ENCODE data around the gene IQSEC2. TPM values are rescaled to one million over a fixed set of nuclear protein-coding genes. Genes with fewer than 3 reads are reported as not detected.

The IQSEC2 gene
- total and polyA plus RNA-seq, 4 experiments from 2014 or later = 0.12 to 1.5 (median 0.91) TPM

- no peaks in the 10 kb centered on the region for H3K4me1 ChIP-seq (ENCODE audit: insufficient read depth, low read length)
- Mint-ChIP-seq H3K36me3 (no peaks in the 10 kb centered on the region), H3K9me3 (no peaks in the 10 kb centered on the region), H3K27me3 (no peaks in the 10 kb centered on the region), H3K27ac (no peak overlapping the region), H3K4me3 (no peak overlapping the region), H3K4me1 (no peaks in the 10 kb centered on the region)
- DNase-seq = no peak
- H3K4me3 ChIP-seq (ENCODE audit: low read length in 2 of 2) = no peak overlapping the region
- no peaks in the 10 kb centered on the region for H3K27me3 ChIP-seq (ENCODE audit: insufficient read depth, low read length)
- ChIA-PET POLR2A (ENCODE audit: partially characterized antibody) (no interaction called here), CTCF (ENCODE audit: partially characterized antibody) (no interaction called here)
- no peaks in the 10 kb centered on the region for H3K9me3 ChIP-seq (ENCODE audit: control insufficient read depth in 1 of 2, low read length in 2 of 2)
- H3K36me3 ChIP-seq (ENCODE audit: insufficient read depth, low read length) = no peaks in the 10 kb centered on the region
- no peak overlapping the region for H3K27ac ChIP-seq (ENCODE audit: low read depth, low read length)
- intact Hi-C loops (cut with micrococcal nuclease) = no loop called here
These were observed 39.1 kb downstream of the IQSEC2 start for GRCh38 chrX:53242310-53242709.

- Histone ChIP-seq H3K4me1 (ENCODE audit: insufficient read depth, low read length) (no peaks in the 10 kb centered on the region), H3K4me3 (ENCODE audit: low read length in 2 of 2) (no peak overlapping the region), H3K36me3 (ENCODE audit: insufficient read depth, low read length) (no peaks in the 10 kb centered on the region), H3K9me3 (ENCODE audit: control insufficient read depth in 1 of 2, low read length in 2 of 2) (no peaks in the 10 kb centered on the region), H3K27ac (ENCODE audit: low read depth, low read length) (no peak overlapping the region), H3K27me3 (ENCODE audit: insufficient read depth, low read length) (no peaks in the 10 kb centered on the region)
- intact Hi-C loops (cut with micrococcal nuclease) = no loop called here
- Mint-ChIP-seq H3K4me3 (no peak overlapping the region), H3K36me3 (no peaks in the 10 kb centered on the region), H3K27me3 (no peaks in the 10 kb centered on the region), H3K4me1 (no peaks in the 10 kb centered on the region), H3K27ac (no peak overlapping the region), H3K9me3 (no peaks in the 10 kb centered on the region)
- ChIA-PET CTCF (ENCODE audit: partially characterized antibody) (no interaction called here), POLR2A (ENCODE audit: partially characterized antibody) (no interaction called here)
- no peak for DNase-seq
These were observed 39.8 kb downstream of the IQSEC2 start for GRCh38 chrX:53241558-53241957.

DNA sequence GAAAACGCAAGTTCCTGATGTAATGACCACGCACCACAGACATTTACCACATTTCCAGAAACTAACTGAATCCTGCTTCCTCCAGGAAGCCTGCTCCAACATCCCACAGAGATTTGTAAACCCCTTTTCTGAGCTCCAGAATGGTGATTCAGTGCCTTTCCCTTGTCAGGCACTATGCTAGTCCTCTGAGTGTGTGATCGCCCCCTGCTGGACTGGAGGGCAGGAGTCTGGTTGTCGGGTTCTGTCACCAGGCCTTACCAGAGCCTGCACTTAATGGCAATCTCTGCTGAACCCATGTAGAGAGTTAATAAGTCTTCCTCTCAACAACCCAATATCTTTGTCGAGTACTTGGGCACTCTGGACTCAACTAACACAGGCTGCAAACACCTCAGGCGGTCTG is 41.9 kb downstream of the IQSEC2 start:
- ChIA-PET CTCF (ENCODE audit: partially characterized antibody) (no interaction called here), POLR2A (ENCODE audit: partially characterized antibody) (interaction anchor here (1.1 kb wide), 1 partner anchor 14 kb away, joined by 3 read pairs; the partner anchor contains the start of gene KDM5C)
- Histone ChIP-seq H3K27ac (ENCODE audit: low read depth, low read length) (no peak overlapping the region), H3K9me3 (ENCODE audit: control insufficient read depth in 1 of 2, low read length in 2 of 2) (no peaks in the 10 kb centered on the region), H3K4me3 (ENCODE audit: low read length in 2 of 2) (no peak overlapping the region), H3K27me3 (ENCODE audit: insufficient read depth, low read length) (no peaks in the 10 kb centered on the region), H3K4me1 (ENCODE audit: insufficient read depth, low read length) (no peaks in the 10 kb centered on the region), H3K36me3 (ENCODE audit: insufficient read depth, low read length) (no peaks in the 10 kb centered on the region)
- no peaks in the 10 kb centered on the region for H3K27me3 Mint-ChIP-seq
- intact Hi-C loops (cut with micrococcal nuclease) = no loop called here
- H3K9me3 Mint-ChIP-seq = no peaks in the 10 kb centered on the region
- H3K27ac Mint-ChIP-seq = no peak overlapping the region
- no peaks in the 10 kb centered on the region for H3K36me3 Mint-ChIP-seq
- DNase-seq = peak in 1 of 5 donors; percentile 11
- H3K4me1 Mint-ChIP-seq = no peaks in the 10 kb centered on the region
- no peak overlapping the region for H3K4me3 Mint-ChIP-seq

- Histone ChIP-seq H3K4me1 (ENCODE audit: insufficient read depth, low read length) (no peaks in the 10 kb centered on the region), H3K27ac (ENCODE audit: low read depth, low read length) (no peak overlapping the region), H3K9me3 (ENCODE audit: control insufficient read depth in 1 of 2, low read length in 2 of 2) (no peaks in the 10 kb centered on the region), H3K27me3 (ENCODE audit: insufficient read depth, low read length) (no peaks in the 10 kb centered on the region), H3K36me3 (ENCODE audit: insufficient read depth, low read length) (no peaks in the 10 kb centered on the region), H3K4me3 (ENCODE audit: low read length in 2 of 2) (no peak overlapping the region)
- intact Hi-C loops (cut with micrococcal nuclease) = no loop called here
- CTCF ChIA-PET (ENCODE audit: partially characterized antibody) = no interaction called here
- POLR2A ChIA-PET (ENCODE audit: partially characterized antibody) = interaction anchor here (0.6 kb wide), 1 partner anchor 723 kb away, joined by 3 read pairs; no protein-coding TSS in a partner anchor
- no peak overlapping the region for H3K4me3 Mint-ChIP-seq
- H3K36me3 Mint-ChIP-seq = no peaks in the 10 kb centered on the region
- H3K27ac Mint-ChIP-seq = no peak overlapping the region
- no peak for DNase-seq
- no peaks in the 10 kb centered on the region for H3K27me3 Mint-ChIP-seq
- no peaks in the 10 kb centered on the region for H3K4me1 Mint-ChIP-seq
- H3K9me3 Mint-ChIP-seq = no peaks in the 10 kb centered on the region
These were observed 44.3 kb downstream of the IQSEC2 start for GRCh38 chrX:53237056-53237455.

GRCh38 chrX:53236025-53236679 is 45.2 kb downstream of the IQSEC2 start:
- Mint-ChIP-seq H3K27me3 (no peaks in the 10 kb centered on the region), H3K36me3 (no peaks in the 10 kb centered on the region), H3K4me3 (no peak overlapping the region), H3K9me3 (no peaks in the 10 kb centered on the region), H3K4me1 (no peaks in the 10 kb centered on the region), H3K27ac (no peak overlapping the region)
- intact Hi-C loops (cut with micrococcal nuclease) = no loop called here
- no peaks in the 10 kb centered on the region for H3K36me3 ChIP-seq (ENCODE audit: insufficient read depth, low read length)
- no peak overlapping the region for H3K27ac ChIP-seq (ENCODE audit: low read depth, low read length)
- H3K4me3 ChIP-seq (ENCODE audit: low read length in 2 of 2) = no peak overlapping the region
- no peaks in the 10 kb centered on the region for H3K9me3 ChIP-seq (ENCODE audit: control insufficient read depth in 1 of 2, low read length in 2 of 2)
- H3K27me3 ChIP-seq (ENCODE audit: insufficient read depth, low read length) = no peaks in the 10 kb centered on the region
- no peaks in the 10 kb centered on the region for H3K4me1 ChIP-seq (ENCODE audit: insufficient read depth, low read length)
- ChIA-PET CTCF (ENCODE audit: partially characterized antibody) (no interaction called here), POLR2A (ENCODE audit: partially characterized antibody) (interaction anchor here (0.6 kb wide), 1 partner anchor 724 kb away, joined by 3 read pairs; no protein-coding TSS in a partner anchor)
- no peak for DNase-seq

GRCh38 chrX:53235566-53235965 is 45.8 kb downstream of the IQSEC2 start:
- intact Hi-C loops (cut with micrococcal nuclease) = no loop called here
- Mint-ChIP-seq H3K27ac (no peak overlapping the region), H3K27me3 (no peaks in the 10 kb centered on the region), H3K4me1 (no peaks in the 10 kb centered on the region), H3K36me3 (no peaks in the 10 kb centered on the region), H3K9me3 (no peaks in the 10 kb centered on the region), H3K4me3 (no peak overlapping the region)
- Histone ChIP-seq H3K4me1 (ENCODE audit: insufficient read depth, low read length) (no peaks in the 10 kb centered on the region), H3K27ac (ENCODE audit: low read depth, low read length) (no peak overlapping the region), H3K4me3 (ENCODE audit: low read length in 2 of 2) (no peak overlapping the region), H3K36me3 (ENCODE audit: insufficient read depth, low read length) (no peaks in the 10 kb centered on the region), H3K27me3 (ENCODE audit: insufficient read depth, low read length) (no peaks in the 10 kb centered on the region), H3K9me3 (ENCODE audit: control insufficient read depth in 1 of 2, low read length in 2 of 2) (no peaks in the 10 kb centered on the region)
- no peak for DNase-seq
- ChIA-PET CTCF (ENCODE audit: partially characterized antibody) (no interaction called here), POLR2A (ENCODE audit: partially characterized antibody) (no interaction called here)

DNA sequence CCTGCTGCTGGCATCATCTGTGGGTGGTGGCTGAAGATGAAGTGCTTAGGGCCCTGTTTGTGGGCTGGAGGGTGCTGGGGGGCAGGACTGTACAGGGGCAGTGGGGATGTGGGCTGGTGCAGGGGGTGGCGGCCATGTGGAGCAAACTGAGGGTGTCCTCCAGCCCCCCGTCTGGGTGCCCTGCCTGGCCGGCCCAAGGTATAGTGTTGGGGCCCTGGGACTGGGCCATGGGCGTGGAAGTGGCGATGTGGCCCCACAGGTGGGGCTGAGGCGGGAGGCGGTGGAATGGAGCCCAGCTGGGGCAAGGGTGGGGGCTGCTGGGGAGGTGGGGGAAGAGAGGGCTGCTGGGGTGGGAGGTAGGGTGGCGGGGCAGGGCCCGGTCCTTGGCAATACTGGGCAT is 46.9 kb downstream of the IQSEC2 start:
- ChIA-PET POLR2A (ENCODE audit: partially characterized antibody) (no interaction called here), CTCF (ENCODE audit: partially characterized antibody) (no interaction called here)
- no peak overlapping the region for H3K4me3 ChIP-seq (ENCODE audit: low read length in 2 of 2)
- H3K27ac Mint-ChIP-seq = no peak overlapping the region
- no peaks in the 10 kb centered on the region for H3K36me3 Mint-ChIP-seq
- H3K4me1 ChIP-seq (ENCODE audit: insufficient read depth, low read length) = no peaks in the 10 kb centered on the region
- no peaks in the 10 kb centered on the region for H3K36me3 ChIP-seq (ENCODE audit: insufficient read depth, low read length)
- intact Hi-C loops (cut with micrococcal nuclease) = no loop called here
- no peaks in the 10 kb centered on the region for H3K27me3 ChIP-seq (ENCODE audit: insufficient read depth, low read length)
- H3K27ac ChIP-seq (ENCODE audit: low read depth, low read length) = no peak overlapping the region
- H3K4me1 Mint-ChIP-seq = no peaks in the 10 kb centered on the region
- no peak overlapping the region for H3K4me3 Mint-ChIP-seq
- no peaks in the 10 kb centered on the region for H3K27me3 Mint-ChIP-seq
- H3K9me3 Mint-ChIP-seq = no peaks in the 10 kb centered on the region
- DNase-seq = no peak
- H3K9me3 ChIP-seq (ENCODE audit: control insufficient read depth in 1 of 2, low read length in 2 of 2) = no peaks in the 10 kb centered on the region

- Histone ChIP-seq H3K9me3 (ENCODE audit: control insufficient read depth in 1 of 2, low read length in 2 of 2) (no peaks in the 10 kb centered on the region), H3K36me3 (ENCODE audit: insufficient read depth, low read length) (no peaks in the 10 kb centered on the region), H3K4me1 (ENCODE audit: insufficient read depth, low read length) (no peaks in the 10 kb centered on the region), H3K27me3 (ENCODE audit: insufficient read depth, low read length) (no peaks in the 10 kb centered on the region), H3K27ac (ENCODE audit: low read depth, low read length) (no peak overlapping the region), H3K4me3 (ENCODE audit: low read length in 2 of 2) (no peak overlapping the region)
- ChIA-PET POLR2A (ENCODE audit: partially characterized antibody) (no interaction called here), CTCF (ENCODE audit: partially characterized antibody) (no interaction called here)
- H3K27ac Mint-ChIP-seq = no peak overlapping the region
- no peak for DNase-seq
- no peaks in the 10 kb centered on the region for H3K36me3 Mint-ChIP-seq
- H3K9me3 Mint-ChIP-seq = no peaks in the 10 kb centered on the region
- H3K27me3 Mint-ChIP-seq = no peaks in the 10 kb centered on the region
- H3K4me1 Mint-ChIP-seq = no peaks in the 10 kb centered on the region
- no peak overlapping the region for H3K4me3 Mint-ChIP-seq
- intact Hi-C loops (cut with micrococcal nuclease) = no loop called here
These were observed 47.8 kb downstream of the IQSEC2 start for GRCh38 chrX:53233536-53233935.

All from CD4-positive, alpha-beta memory T cell (primary cell).